ENCODE data around the gene PADI4.

PADI4 gene

DNA sequence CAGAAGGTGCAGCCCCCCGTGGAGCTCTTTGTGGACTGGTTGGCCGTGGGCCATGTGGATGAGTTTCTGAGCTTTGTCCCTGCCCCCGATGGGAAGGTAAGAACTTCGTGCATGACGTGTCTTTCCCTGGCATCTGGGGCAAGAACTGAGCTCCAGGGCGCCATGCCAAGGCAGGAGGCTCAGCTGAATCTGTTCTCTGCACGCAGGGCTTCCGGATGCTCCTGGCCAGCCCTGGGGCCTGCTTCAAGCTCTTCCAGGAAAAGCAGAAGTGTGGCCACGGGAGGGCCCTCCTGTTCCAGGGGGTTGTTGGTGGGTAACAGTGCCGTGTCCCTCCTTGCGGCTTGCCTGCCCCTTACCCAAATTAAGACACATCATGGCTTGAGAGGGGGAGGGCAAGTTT is 31.4 kb upstream of the PADI4 start:
- DNase-seq (no peak), ATAC-seq (no peak)
- H3K27ac Mint-ChIP-seq, result peak overlapping the region in 1 of 2 donors; percentile 76
- no peaks in the 10 kb centered on the region for H3K9me3 Mint-ChIP-seq
- no peaks in the 10 kb centered on the region for H3K4me1 Mint-ChIP-seq
- H3K4me3 Mint-ChIP-seq, result no peak overlapping the region
- peaks cover 29% of the 10 kb centered on the region for H3K27me3 Mint-ChIP-seq

DNA sequence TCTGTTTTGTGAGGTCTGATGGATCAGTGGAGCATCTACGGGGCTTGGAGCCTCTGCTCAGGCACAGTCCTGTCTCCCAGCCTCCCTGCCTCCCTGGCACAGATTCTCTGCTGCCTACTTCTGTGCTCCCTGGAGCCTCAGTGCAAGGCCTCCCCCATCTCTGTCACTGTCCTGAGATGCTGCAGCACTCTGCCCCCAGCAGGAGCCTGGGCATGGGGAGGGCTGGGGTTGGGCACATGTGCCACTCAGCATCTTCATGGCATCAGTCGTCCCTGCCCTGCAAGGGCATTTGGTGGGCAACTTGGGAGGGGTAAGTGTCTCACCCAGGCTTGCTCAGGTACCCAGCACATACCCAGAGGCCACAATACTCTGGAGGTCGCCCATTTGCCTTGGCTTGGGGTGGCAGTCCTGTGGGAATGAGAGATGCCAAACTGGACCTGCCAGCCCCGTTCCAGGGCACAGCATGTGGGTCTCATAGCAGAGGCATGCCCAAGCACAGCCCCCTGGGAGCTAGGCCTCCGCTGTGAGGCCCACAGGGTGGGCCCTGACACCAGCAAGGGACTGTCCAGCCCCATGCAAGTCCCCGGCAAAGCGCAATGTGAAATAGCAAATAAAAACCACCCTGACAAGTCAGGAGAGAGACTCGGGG is 30.4 kb upstream of the PADI4 start:
- Mint-ChIP-seq H3K4me3 (no peak overlapping the region), H3K27ac (peak overlapping the region in 1 of 2 donors; percentile 28), H3K27me3 (peaks cover 37% of the 10 kb centered on the region), H3K9me3 (no peaks in the 10 kb centered on the region), H3K4me1 (no peaks in the 10 kb centered on the region)
- ATAC-seq (no peak), DNase-seq (no peak)

DNA sequence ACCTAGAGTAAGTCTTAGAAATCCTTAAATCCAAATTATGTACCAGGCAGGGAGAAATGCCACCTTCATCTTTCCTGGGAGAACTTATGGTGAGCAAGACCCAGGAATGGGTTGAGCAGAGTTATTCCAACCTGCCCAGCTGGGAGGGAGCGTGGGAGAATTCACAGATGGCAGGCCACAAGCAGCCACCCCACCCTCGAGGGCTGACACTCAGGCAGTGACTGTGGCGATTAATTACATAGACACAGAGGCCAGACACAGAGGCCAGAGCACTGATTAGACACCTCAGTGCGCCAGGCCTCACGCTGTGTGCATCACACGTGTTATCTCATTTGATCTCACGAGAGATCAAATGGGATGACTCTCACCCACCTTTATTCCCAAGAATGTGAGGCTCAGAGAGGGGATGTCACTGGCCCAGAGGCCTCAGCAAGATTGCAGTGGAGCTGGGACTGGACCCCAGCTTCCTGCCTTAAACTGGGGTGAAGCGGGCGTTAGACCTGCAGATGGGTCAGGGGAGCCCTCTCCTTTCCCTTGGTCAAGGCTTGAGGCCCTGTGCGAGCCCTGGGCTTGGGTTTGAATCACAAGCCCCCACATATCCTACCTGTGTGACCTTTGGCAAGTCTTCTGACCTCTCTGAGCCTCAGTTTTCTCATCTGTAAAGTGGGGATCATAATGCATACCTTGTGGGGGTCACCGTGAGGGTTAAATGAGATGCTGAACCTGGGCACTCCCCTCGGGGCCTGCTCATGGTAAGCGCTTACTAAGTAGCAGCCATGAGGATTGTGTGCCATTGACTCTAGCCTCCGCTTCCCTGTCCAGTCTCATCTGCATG is 28.8 kb upstream of the PADI4 start:
- no peaks in the 10 kb centered on the region for H3K9me3 Mint-ChIP-seq
- H3K27ac Mint-ChIP-seq, result no peak overlapping the region
- ATAC-seq (no peak), DNase-seq (no peak)
- H3K4me3 Mint-ChIP-seq, result no peak overlapping the region
- no peaks in the 10 kb centered on the region for H3K4me1 Mint-ChIP-seq
- H3K27me3 Mint-ChIP-seq, result peaks cover 37% of the 10 kb centered on the region

DNA sequence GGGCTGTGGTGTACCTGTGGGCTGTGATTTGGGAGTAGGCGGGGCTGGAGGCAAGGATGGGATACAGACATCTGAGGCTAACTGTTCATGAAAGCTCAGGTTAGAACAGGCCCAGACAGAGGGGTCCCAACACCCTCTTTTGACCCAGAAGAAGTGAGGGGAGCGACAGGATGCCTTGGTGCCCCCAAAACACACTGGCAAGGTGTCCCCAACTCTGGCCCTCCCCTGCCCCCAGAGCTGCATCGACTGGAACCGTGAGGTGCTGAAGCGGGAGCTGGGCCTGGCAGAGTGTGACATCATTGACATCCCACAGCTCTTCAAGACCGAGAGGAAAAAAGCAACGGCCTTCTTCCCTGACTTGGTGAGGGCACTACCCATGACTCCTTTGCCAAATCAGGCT is 27.6 kb upstream of the PADI4 start:
- Mint-ChIP-seq H3K27ac (no peak overlapping the region), H3K4me1 (no peaks in the 10 kb centered on the region), H3K27me3 (peaks cover 26% of the 10 kb centered on the region), H3K9me3 (no peaks in the 10 kb centered on the region), H3K4me3 (no peak overlapping the region)
- ATAC-seq (no peak), DNase-seq (no peak)

DNA sequence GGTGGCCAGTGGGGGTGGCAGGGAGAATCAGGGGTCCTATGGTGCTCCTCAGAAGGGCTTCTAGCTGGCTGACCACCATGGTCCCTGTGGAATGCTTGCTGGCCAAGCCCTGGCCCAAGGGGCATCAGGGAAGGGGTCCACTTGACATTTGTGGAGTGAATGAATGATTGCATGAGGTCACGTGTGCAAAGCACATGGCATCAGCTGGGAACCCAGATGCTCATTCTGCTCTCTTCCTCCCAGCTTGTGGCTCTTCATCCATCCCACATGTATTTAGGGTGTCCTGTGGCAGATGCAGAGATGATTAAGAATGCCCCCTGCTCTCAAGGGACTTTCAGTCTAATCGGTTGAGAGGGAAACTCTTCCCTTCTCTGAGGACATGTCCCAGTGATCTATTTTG is 27.1 kb upstream of the PADI4 start:
- no peak overlapping the region for H3K27ac Mint-ChIP-seq
- H3K4me3 Mint-ChIP-seq, result no peak overlapping the region
- H3K27me3 Mint-ChIP-seq, result peaks cover 21% of the 10 kb centered on the region
- DNase-seq, result no peak
- H3K4me1 Mint-ChIP-seq, result no peaks in the 10 kb centered on the region
- ATAC-seq, result no peak
- H3K9me3 Mint-ChIP-seq, result no peaks in the 10 kb centered on the region

DNA sequence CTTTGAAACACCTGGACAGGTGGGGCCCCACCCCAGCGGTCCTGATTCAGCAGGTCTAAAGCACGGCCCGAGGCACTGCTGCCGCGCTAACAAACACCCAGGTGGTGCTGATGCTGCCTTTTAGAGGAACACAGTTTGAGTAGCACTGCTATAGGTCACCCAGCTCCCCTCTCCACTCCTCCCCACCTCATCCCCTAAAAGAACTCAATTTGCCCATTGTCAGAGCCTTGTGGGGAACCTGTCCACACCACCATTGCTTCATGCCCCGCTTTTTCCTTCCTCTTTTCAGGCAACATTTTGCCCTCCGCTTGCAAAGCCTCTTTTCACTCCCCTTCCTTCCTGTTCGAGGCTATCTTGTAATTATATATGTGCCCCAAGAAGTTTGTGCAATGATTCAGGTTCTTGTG is 26.2 kb upstream of the PADI4 start:
- Mint-ChIP-seq H3K9me3 (no peaks in the 10 kb centered on the region), H3K4me3 (no peak overlapping the region), H3K27me3 (peaks cover 21% of the 10 kb centered on the region), H3K27ac (no peak overlapping the region), H3K4me1 (no peaks in the 10 kb centered on the region)
- DNase-seq (no peak), ATAC-seq (no peak)

DNA sequence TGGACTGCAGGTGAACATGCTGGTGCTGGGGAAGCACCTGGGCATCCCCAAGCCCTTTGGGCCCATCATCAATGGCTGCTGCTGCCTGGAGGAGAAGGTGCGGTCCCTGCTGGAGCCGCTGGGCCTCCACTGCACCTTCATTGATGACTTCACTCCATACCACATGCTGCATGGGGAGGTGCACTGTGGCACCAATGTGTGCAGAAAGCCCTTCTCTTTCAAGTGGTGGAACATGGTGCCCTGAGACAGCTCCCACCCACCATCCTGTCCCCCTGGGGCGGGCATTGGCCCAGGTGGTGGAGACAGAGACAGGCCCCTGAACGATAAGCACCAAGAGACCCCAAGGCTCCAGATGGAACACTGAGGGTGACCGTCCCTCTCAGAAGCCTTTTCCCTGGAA is 25.2 kb upstream of the PADI4 start:
- peaks cover 21% of the 10 kb centered on the region for H3K27me3 Mint-ChIP-seq
- H3K4me1 Mint-ChIP-seq, result no peaks in the 10 kb centered on the region
- no peaks in the 10 kb centered on the region for H3K9me3 Mint-ChIP-seq
- ATAC-seq (no peak), DNase-seq (no peak)
- no peak overlapping the region for H3K4me3 Mint-ChIP-seq
- no peak overlapping the region for H3K27ac Mint-ChIP-seq

DNA sequence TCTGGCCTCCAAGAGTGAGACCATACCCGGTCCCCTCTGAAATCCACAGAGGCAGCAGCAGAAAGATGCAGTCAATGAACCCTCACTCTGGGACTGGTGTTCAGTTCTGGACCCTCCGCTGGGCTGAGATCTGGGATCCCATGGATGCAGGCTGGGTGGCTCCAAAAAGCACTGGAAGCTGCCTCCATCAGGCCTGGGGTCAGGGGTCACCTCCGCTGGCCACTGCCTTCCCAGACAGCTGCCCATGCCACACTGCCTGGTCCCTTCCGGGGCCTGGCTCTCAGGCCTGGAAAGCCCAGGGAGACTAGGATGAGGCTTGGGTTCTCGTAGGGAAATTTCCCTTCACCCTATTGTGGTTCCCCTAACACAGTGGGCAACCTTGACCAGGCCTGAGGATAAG is 21.4 kb upstream of the PADI4 start:
- no peak overlapping the region for H3K27ac Mint-ChIP-seq
- ATAC-seq (no peak), DNase-seq (no peak)
- H3K4me1 Mint-ChIP-seq, result no peaks in the 10 kb centered on the region
- H3K27me3 Mint-ChIP-seq, result peaks cover 16% of the 10 kb centered on the region
- no peak overlapping the region for H3K4me3 Mint-ChIP-seq
- no peaks in the 10 kb centered on the region for H3K9me3 Mint-ChIP-seq

DNA sequence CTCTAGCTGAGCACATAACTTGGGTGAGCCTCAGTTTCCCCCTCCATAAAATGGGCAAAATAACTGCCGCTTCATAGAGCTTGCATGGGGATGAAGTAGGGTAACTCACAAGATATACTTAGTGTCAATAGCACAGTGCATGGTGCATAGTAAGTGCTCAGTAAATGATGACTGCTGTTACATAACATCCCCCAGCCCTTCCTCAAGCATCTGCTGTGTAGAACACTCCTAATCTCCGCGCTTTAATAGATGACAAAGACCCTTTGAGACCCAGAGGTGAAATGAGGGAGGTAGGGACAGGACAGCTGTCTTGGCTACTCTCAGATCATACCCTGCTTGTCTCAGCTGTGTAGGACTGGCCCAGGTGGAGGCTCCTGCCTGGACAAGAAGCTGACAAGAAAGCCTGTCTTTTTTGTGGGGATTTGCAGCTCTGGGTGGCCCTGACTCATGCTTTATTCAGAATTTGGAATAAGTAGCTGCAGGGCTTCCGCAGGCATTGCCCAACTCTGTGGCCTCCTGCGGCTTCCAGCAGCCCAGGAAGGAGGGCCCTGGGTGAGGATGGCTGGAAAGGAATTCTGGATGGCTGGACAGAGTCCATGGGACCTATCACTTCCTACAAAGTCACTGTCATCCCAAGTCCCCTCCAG is 20.7 kb upstream of the PADI4 start:
- Mint-ChIP-seq H3K27me3 (peaks cover 10% of the 10 kb centered on the region), H3K27ac (no peak overlapping the region), H3K9me3 (no peaks in the 10 kb centered on the region), H3K4me3 (no peak overlapping the region), H3K4me1 (no peaks in the 10 kb centered on the region)
- ATAC-seq (no peak), DNase-seq (no peak)

DNA sequence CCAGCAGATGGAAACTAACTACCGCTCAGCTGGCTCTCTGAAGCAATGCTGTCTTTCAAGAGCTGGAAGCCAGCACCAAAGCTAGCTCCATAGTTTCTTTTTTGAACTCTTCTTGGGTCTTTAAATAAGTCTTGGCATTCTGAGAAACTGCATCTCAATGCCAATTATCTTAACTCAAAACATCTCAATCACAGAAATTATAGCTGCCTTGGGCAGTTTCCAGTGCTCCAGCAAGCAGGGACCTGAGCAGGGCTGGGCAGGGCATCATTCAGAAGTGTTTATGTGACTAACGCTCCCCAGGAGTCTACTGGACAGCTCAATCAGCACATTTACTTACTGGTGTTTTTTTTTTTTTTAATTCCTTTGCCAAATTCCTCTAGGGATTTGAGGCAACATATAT is 18.3 kb upstream of the PADI4 start:
- no peak overlapping the region for H3K27ac Mint-ChIP-seq
- DNase-seq (no peak), ATAC-seq (no peak)
- no peak overlapping the region for H3K4me3 Mint-ChIP-seq
- peaks cover 21% of the 10 kb centered on the region for H3K27me3 Mint-ChIP-seq
- H3K4me1 Mint-ChIP-seq, result no peaks in the 10 kb centered on the region
- H3K9me3 Mint-ChIP-seq, result no peaks in the 10 kb centered on the region

DNA sequence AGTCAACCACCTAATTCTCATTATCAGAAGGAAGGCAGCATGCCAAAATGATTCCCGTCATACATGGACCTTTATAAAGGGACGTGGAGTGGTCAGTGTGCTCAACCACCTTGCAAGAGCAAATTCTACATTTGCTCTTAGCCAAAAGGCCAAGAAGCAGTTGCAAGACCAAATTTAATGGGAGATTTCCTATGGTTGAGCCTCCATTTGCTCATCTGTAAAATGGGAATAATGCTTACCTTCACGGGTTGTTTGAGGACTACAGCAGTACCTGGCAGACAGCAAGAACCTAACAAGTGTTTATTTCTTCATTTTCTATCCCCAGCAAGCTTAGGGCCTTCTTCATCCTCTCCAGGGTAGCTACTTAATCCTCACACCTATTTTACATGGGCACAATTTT is 17.4 kb upstream of the PADI4 start:
- ATAC-seq (no peak), DNase-seq (no peak)
- H3K27ac Mint-ChIP-seq, result no peak overlapping the region
- H3K27me3 Mint-ChIP-seq, result peaks cover 29% of the 10 kb centered on the region
- no peaks in the 10 kb centered on the region for H3K4me1 Mint-ChIP-seq
- no peaks in the 10 kb centered on the region for H3K9me3 Mint-ChIP-seq
- H3K4me3 Mint-ChIP-seq, result no peak overlapping the region

DNA sequence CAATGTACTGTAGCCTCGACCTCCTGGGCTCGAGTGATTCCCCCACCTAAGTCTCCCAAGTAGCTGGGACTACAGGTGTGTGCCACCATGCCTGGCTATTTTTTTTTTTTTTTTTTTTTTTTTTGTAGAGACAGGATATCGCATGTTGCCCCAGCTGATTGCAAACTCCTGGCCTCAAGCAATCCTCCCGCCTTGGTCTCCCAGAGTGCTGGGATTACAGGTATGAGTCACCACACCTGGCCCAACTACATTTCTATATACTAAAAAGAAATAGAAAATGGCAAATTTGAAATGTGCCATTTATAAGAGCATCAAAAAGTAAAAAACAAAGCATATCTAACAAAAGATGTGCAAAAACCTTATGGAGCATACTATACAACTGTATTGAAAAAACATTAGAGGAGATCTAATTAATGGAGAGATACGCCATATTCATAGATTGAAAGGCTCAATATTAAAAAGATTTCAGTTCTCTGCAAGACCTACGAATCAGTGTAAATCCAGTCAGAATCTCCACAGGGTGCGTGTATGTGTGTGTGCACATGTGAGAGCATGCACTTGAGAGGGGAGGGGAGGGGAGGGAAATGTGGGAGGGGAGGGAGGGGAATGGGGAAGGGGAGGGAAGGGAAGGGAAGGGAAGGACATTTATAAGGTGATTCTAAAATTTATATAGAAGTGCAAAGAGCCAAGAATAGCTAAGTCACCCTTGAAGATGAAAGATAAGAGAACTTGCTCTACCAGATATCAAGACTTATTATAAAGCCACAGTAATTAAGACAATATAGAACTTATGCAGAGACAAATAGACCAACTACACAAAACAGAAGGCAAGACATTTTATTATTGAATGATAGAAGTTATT is 15.5 kb upstream of the PADI4 start:
- no peak for DNase-seq
- no peak overlapping the region for H3K4me3 Mint-ChIP-seq
- H3K27ac Mint-ChIP-seq, result no peak overlapping the region
- no peaks in the 10 kb centered on the region for H3K9me3 Mint-ChIP-seq
- peaks cover 38% of the 10 kb centered on the region for H3K27me3 Mint-ChIP-seq
- H3K4me1 Mint-ChIP-seq, result no peaks in the 10 kb centered on the region
- no peak for ATAC-seq

DNA sequence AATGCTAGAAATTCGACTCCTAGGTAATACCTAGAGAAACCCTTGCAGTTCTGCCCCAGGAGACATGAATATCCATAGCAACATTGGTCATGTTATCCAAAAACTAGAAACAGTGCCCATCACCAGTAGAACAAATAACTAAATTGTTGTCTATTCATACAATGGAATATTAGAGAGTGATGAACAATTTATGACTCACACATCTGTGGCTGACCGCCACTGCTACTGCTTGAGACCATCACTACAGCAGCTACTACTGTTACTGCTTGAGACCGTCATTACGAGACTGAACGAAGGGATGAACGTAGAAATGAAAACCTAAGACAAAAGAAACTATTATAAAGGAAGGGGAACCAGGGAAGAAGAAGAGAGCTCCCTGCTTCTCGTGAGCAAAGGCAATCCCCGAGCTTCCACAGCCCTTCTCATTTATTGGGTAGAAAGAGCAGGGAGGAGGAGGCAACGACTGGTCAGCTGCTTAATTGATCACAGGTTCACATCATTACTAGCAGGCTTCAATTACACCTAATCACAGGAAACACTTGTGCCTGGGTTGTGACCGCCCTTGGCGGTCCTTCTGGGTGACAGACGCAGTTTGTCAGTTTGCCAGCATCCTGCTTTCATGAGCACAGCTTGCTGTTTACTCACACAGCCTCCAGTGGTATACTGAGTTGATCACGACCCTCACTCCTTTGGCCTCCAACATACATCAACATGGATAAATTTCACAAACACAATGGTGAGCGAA is 14.1 kb upstream of the PADI4 start:
- DNase-seq (no peak), ATAC-seq (no peak)
- H3K27ac Mint-ChIP-seq, result no peak overlapping the region
- peaks cover 38% of the 10 kb centered on the region for H3K27me3 Mint-ChIP-seq
- peaks cover 2 to 4% of the 10 kb centered on the region in 2 donors for H3K9me3 Mint-ChIP-seq
- no peaks in the 10 kb centered on the region for H3K4me1 Mint-ChIP-seq
- no peak overlapping the region for H3K4me3 Mint-ChIP-seq

DNA sequence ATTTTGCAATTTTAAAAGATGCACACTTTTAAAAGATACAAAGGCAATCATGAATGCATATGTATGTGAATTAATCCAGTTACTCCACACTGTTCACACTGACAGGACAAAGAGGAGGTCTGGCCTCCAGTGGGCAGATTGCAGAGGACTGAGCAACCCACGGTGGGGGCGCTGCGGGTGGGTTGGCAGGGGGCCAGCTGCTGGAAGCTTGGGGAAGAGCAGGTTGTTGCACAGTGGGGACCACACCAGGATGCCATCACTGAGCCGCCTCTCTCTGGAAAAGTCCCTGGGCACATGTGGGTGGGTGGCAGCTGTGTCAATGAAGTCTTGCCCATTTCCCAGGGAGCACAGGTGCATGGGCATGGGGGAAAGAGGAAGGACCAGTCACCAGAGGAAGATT is 12.7 kb upstream of the PADI4 start:
- Mint-ChIP-seq H3K27me3 (peaks cover 38% of the 10 kb centered on the region), H3K27ac (peak overlapping the region in 1 of 2 donors; percentile 19), H3K4me1 (no peaks in the 10 kb centered on the region), H3K4me3 (no peak overlapping the region), H3K9me3 (peaks cover 3 to 8% of the 10 kb centered on the region in 2 donors)
- DNase-seq (no peak), ATAC-seq (no peak)

DNA sequence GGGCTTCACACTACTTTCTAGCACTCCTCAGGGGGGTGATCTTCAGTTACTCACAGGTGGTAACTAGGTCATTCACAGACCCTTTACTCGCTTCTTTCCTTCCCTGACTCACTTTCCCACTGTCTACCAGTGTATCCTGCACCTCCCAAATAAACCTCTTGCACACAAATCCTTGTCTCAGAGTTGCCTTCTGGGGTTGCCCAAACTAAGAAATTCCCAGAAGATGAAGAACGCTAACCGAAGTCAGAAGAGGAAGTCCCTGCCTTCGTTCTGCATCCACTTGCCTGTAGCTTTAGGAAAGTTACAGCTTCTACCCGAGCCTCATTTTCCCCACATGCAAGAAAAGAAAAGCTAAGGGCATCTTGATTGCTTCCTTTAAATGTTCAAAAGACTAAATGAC is 11.9 kb upstream of the PADI4 start:
- Mint-ChIP-seq H3K9me3 (peaks cover 3 to 8% of the 10 kb centered on the region in 2 donors), H3K27me3 (peaks cover 31% of the 10 kb centered on the region), H3K27ac (peak overlapping the region in 1 of 2 donors; percentile 26), H3K4me1 (no peaks in the 10 kb centered on the region), H3K4me3 (no peak overlapping the region)
- DNase-seq (no peak), ATAC-seq (no peak)

Data from stimulated activated naive CD8-positive, alpha-beta T cell treated with anti-CD3 and anti-CD28 coated beads, Interleukin-15, amount 100 ng/mL, for 72 hours (primary cell).